NCI-H345 treated with DMSO at 0.1 percent for 48 hours (cell line): ENCODE measurements around the gene SYT1.
A peak's percentile ranks its signal among the peaks of the same experiment; 100 is the strongest.

Source experiments
- DNase-seq: peaks from one replicate; lab custom pipeline; 2025; ENCODE audit not compliant: unreplicated experiment; lab: John Stamatoyannopoulos, UW

SYT1 gene

GRCh38 chr12:78888568-78888967 is 24.0 kb downstream of the SYT1 start:
- no peak for DNase-seq

GRCh38 chr12:78891646-78892353 is 27.2 kb downstream of the SYT1 start:
- DNase-seq, result no peak

GRCh38 chr12:78898416-78898815 is 33.8 kb downstream of the SYT1 start:
- peak; percentile 13 for DNase-seq

- DNase-seq, result no peak
These were observed 50.3 kb downstream of the SYT1 start for GRCh38 chr12:78914859-78915331.

GRCh38 chr12:78916845-78917480 is 52.4 kb downstream of the SYT1 start:
- DNase-seq, result no peak

GRCh38 chr12:78917513-78917912 is 52.9 kb downstream of the SYT1 start:
- DNase-seq, result no peak

- no peak for DNase-seq
These were observed 53.7 kb downstream of the SYT1 start for GRCh38 chr12:78918268-78918667.

GRCh38 chr12:78928200-78929074 is 63.9 kb downstream of the SYT1 start:
- DNase-seq, result no peak

GRCh38 chr12:78929075-78929418 is 64.5 kb downstream of the SYT1 start:
- no peak for DNase-seq

- DNase-seq, result no peak
These were observed 67.0 kb downstream of the SYT1 start for GRCh38 chr12:78931466-78931990.

- DNase-seq, result no peak
These were observed 68.4 kb downstream of the SYT1 start for GRCh38 chr12:78933014-78933413.

- peak; percentile 22 for DNase-seq
These were observed 73.9 kb downstream of the SYT1 start for GRCh38 chr12:78938341-78939084.

- no peak for DNase-seq
These were observed 85.0 kb downstream of the SYT1 start for GRCh38 chr12:78949532-78949931.

- peak; percentile 12 for DNase-seq
These were observed 87.4 kb downstream of the SYT1 start for GRCh38 chr12:78951803-78952551.

GRCh38 chr12:78952552-78952929 is 88.0 kb downstream of the SYT1 start:
- no peak for DNase-seq

- no peak for DNase-seq
These were observed 94.4 kb downstream of the SYT1 start for GRCh38 chr12:78958941-78959340.

GRCh38 chr12:78959556-78959955 is 95.0 kb downstream of the SYT1 start:
- no peak for DNase-seq

- no peak for DNase-seq
These were observed 96.6 kb downstream of the SYT1 start for GRCh38 chr12:78961171-78961570.

- DNase-seq, result no peak
These were observed 99.1 kb downstream of the SYT1 start for GRCh38 chr12:78963439-78964227.
